ENCODE results near the gene FNDC3A. TPM values are rescaled to one million over a fixed set of nuclear protein-coding genes. Genes with fewer than 3 reads are reported as not detected.
"Not testable (repeated sequence)": the region's sequence is repeated elsewhere in the genome, so short reads cannot be mapped to it uniquely, and the experiment has no call there.

The FNDC3A gene
- polyA plus RNA-seq, 1 donor = 60.1 TPM

- DNase-seq = no peak
- 80% methylated on average over 2 of the region's 3 CpGs for WGBS (ENCODE audit: insufficient coverage, low lambda C conversion rate)
These were observed 81.5 kb downstream of the FNDC3A start for GRCh38 chr13:49057176-49057575.

GRCh38 chr13:49058761-49059160, 83.0 kb downstream of the FNDC3A start:
- no peak overlapping the region for H3K27ac ChIP-seq (ENCODE audit: low read length)
- H3K4me3 ChIP-seq (ENCODE audit: low read length) = no peak overlapping the region
- H3K27me3 ChIP-seq (ENCODE audit: control insufficient read depth, insufficient read depth, low read length) = no peaks in the 10 kb centered on the region
- H3K9me3 ChIP-seq (ENCODE audit: control insufficient read depth, low read depth, low read length) = no peaks in the 10 kb centered on the region
- no peak for DNase-seq
- H3K4me1 ChIP-seq (ENCODE audit: control insufficient read depth, insufficient read depth, low read length) = no peaks in the 10 kb centered on the region
- H3K36me3 ChIP-seq (ENCODE audit: control insufficient read depth, insufficient read depth, low read length) = peaks cover 2% of the 10 kb centered on the region

More at GRCh38 chr13:49057176-49057575, 81.5 kb downstream of the FNDC3A start:
- Histone ChIP-seq H3K4me3 (ENCODE audit: low read length) (no peak overlapping the region), H3K36me3 (ENCODE audit: control insufficient read depth, insufficient read depth, low read length) (peaks cover 6% of the 10 kb centered on the region), H3K27ac (ENCODE audit: low read length) (no peak overlapping the region), H3K27me3 (ENCODE audit: control insufficient read depth, insufficient read depth, low read length) (no peaks in the 10 kb centered on the region), H3K9me3 (ENCODE audit: control insufficient read depth, low read depth, low read length) (no peaks in the 10 kb centered on the region), H3K4me1 (ENCODE audit: control insufficient read depth, insufficient read depth, low read length) (no peaks in the 10 kb centered on the region)

- H3K9me3 ChIP-seq (ENCODE audit: control insufficient read depth, low read depth, low read length) = no peaks in the 10 kb centered on the region
- H3K4me1 ChIP-seq (ENCODE audit: control insufficient read depth, insufficient read depth, low read length) = no peaks in the 10 kb centered on the region
- no peak overlapping the region for H3K4me3 ChIP-seq (ENCODE audit: low read length)
- DNase-seq = no peak
- no CpG with 5 or more reads among the region's 3 CpGs for WGBS (ENCODE audit: insufficient coverage, low lambda C conversion rate)
- no peaks in the 10 kb centered on the region for H3K27me3 ChIP-seq (ENCODE audit: control insufficient read depth, insufficient read depth, low read length)
- H3K27ac ChIP-seq (ENCODE audit: low read length) = no peak overlapping the region
- no peaks in the 10 kb centered on the region for H3K36me3 ChIP-seq (ENCODE audit: control insufficient read depth, insufficient read depth, low read length)
These were observed 85.1 kb downstream of the FNDC3A start for GRCh38 chr13:49060678-49061387.

- H3K27me3 ChIP-seq (ENCODE audit: control insufficient read depth, insufficient read depth, low read length); DNase-seq; H3K27ac ChIP-seq (ENCODE audit: low read length); H3K4me1 ChIP-seq (ENCODE audit: control insufficient read depth, insufficient read depth, low read length); H3K9me3 ChIP-seq (ENCODE audit: control insufficient read depth, low read depth, low read length); H3K36me3 ChIP-seq (ENCODE audit: control insufficient read depth, insufficient read depth, low read length); H3K4me3 ChIP-seq (ENCODE audit: low read length): not testable (repeated sequence)
These were observed 85.7 kb downstream of the FNDC3A start for GRCh38 chr13:49061388-49061752.

GRCh38 chr13:49062297-49062896, 86.7 kb downstream of the FNDC3A start:
- Histone ChIP-seq H3K4me1 (ENCODE audit: control insufficient read depth, insufficient read depth, low read length) (no peaks in the 10 kb centered on the region), H3K9me3 (ENCODE audit: control insufficient read depth, low read depth, low read length) (no peaks in the 10 kb centered on the region), H3K4me3 (ENCODE audit: low read length) (no peak overlapping the region), H3K27ac (ENCODE audit: low read length) (no peak overlapping the region), H3K27me3 (ENCODE audit: control insufficient read depth, insufficient read depth, low read length) (no peaks in the 10 kb centered on the region), H3K36me3 (ENCODE audit: control insufficient read depth, insufficient read depth, low read length) (no peaks in the 10 kb centered on the region)
- DNase-seq = no peak
- WGBS (ENCODE audit: insufficient coverage, low lambda C conversion rate) = 78% methylated on average over 3 of the region's 3 CpGs

- Histone ChIP-seq H3K36me3 (ENCODE audit: control insufficient read depth, insufficient read depth, low read length) (no peaks in the 10 kb centered on the region), H3K27ac (ENCODE audit: low read length) (no peak overlapping the region), H3K9me3 (ENCODE audit: control insufficient read depth, low read depth, low read length) (no peaks in the 10 kb centered on the region), H3K4me1 (ENCODE audit: control insufficient read depth, insufficient read depth, low read length) (no peaks in the 10 kb centered on the region), H3K27me3 (ENCODE audit: control insufficient read depth, insufficient read depth, low read length) (no peaks in the 10 kb centered on the region), H3K4me3 (ENCODE audit: low read length) (no peak overlapping the region)
- no peak for DNase-seq
These were observed 87.3 kb downstream of the FNDC3A start for GRCh38 chr13:49063011-49063410.

- 60% methylated on average over 1 of the region's 1 CpG for WGBS (ENCODE audit: insufficient coverage, low lambda C conversion rate)
These were observed 87.8 kb downstream of the FNDC3A start for GRCh38 chr13:49063497-49063896.

GRCh38 chr13:49064476-49064875, 88.8 kb downstream of the FNDC3A start:
- H3K27me3 ChIP-seq (ENCODE audit: control insufficient read depth, insufficient read depth, low read length) = no peaks in the 10 kb centered on the region
- no CpG with 5 or more reads among the region's 3 CpGs for WGBS (ENCODE audit: insufficient coverage, low lambda C conversion rate)
- H3K36me3 ChIP-seq (ENCODE audit: control insufficient read depth, insufficient read depth, low read length) = peaks cover 5% of the 10 kb centered on the region
- peak; percentile 7 to 22 for DNase-seq
- H3K4me1 ChIP-seq (ENCODE audit: control insufficient read depth, insufficient read depth, low read length) = no peaks in the 10 kb centered on the region
- H3K9me3 ChIP-seq (ENCODE audit: control insufficient read depth, low read depth, low read length) = no peaks in the 10 kb centered on the region
- H3K27ac ChIP-seq (ENCODE audit: low read length) = no peak overlapping the region
- H3K4me3 ChIP-seq (ENCODE audit: low read length) = no peak overlapping the region

More at GRCh38 chr13:49063497-49063896, 87.8 kb downstream of the FNDC3A start:
- DNase-seq = no peak
- Histone ChIP-seq H3K4me3 (ENCODE audit: low read length) (no peak overlapping the region), H3K9me3 (ENCODE audit: control insufficient read depth, low read depth, low read length) (no peaks in the 10 kb centered on the region), H3K4me1 (ENCODE audit: control insufficient read depth, insufficient read depth, low read length) (no peaks in the 10 kb centered on the region), H3K36me3 (ENCODE audit: control insufficient read depth, insufficient read depth, low read length) (peaks cover 2% of the 10 kb centered on the region), H3K27me3 (ENCODE audit: control insufficient read depth, insufficient read depth, low read length) (no peaks in the 10 kb centered on the region), H3K27ac (ENCODE audit: low read length) (no peak overlapping the region)

GRCh38 chr13:49066856-49067255, 91.1 kb downstream of the FNDC3A start:
- Histone ChIP-seq H3K9me3 (ENCODE audit: control insufficient read depth, low read depth, low read length) (no peaks in the 10 kb centered on the region), H3K27ac (ENCODE audit: low read length) (no peak overlapping the region), H3K36me3 (ENCODE audit: control insufficient read depth, insufficient read depth, low read length) (peaks cover 5% of the 10 kb centered on the region), H3K4me3 (ENCODE audit: low read length) (no peak overlapping the region), H3K27me3 (ENCODE audit: control insufficient read depth, insufficient read depth, low read length) (no peaks in the 10 kb centered on the region), H3K4me1 (ENCODE audit: control insufficient read depth, insufficient read depth, low read length) (no peaks in the 10 kb centered on the region)
- 92% methylated on average over 1 of the region's 2 CpGs for WGBS (ENCODE audit: insufficient coverage, low lambda C conversion rate)
- no peak for DNase-seq

- not testable (repeated sequence) for DNase-seq; H3K4me1 ChIP-seq (ENCODE audit: control insufficient read depth, insufficient read depth, low read length); H3K9me3 ChIP-seq (ENCODE audit: control insufficient read depth, low read depth, low read length); H3K27me3 ChIP-seq (ENCODE audit: control insufficient read depth, insufficient read depth, low read length); H3K36me3 ChIP-seq (ENCODE audit: control insufficient read depth, insufficient read depth, low read length); H3K4me3 ChIP-seq (ENCODE audit: low read length); H3K27ac ChIP-seq (ENCODE audit: low read length)
- no CpG with 5 or more reads among the region's 1 CpG for WGBS (ENCODE audit: insufficient coverage, low lambda C conversion rate)
These were observed 92.8 kb downstream of the FNDC3A start for GRCh38 chr13:49068498-49068897.

- not testable (repeated sequence) for H3K27me3 ChIP-seq (ENCODE audit: control insufficient read depth, insufficient read depth, low read length); H3K4me1 ChIP-seq (ENCODE audit: control insufficient read depth, insufficient read depth, low read length); H3K9me3 ChIP-seq (ENCODE audit: control insufficient read depth, low read depth, low read length); DNase-seq; H3K36me3 ChIP-seq (ENCODE audit: control insufficient read depth, insufficient read depth, low read length); H3K27ac ChIP-seq (ENCODE audit: low read length); H3K4me3 ChIP-seq (ENCODE audit: low read length)
- 92% methylated on average over 2 of the region's 6 CpGs for WGBS (ENCODE audit: insufficient coverage, low lambda C conversion rate)
These were observed 94.3 kb downstream of the FNDC3A start for GRCh38 chr13:49070021-49070420.
